Activated CD8-positive, alpha-beta memory T cell treated with anti-CD3 and anti-CD28 coated beads, Interleukin-2, amount 50 U/mL, for 1 hour (primary cell): Measurements from ENCODE around the gene CCDC85A.

Experiments used
- DNase-seq: peaks from one replicate; pipeline ENCODE4 v3.0.0-alpha.2; 2020; ENCODE audit errors: extremely low read depth

The CCDC85A gene

GRCh38 chr2:56240210-56240609, 56.4 kb downstream of the CCDC85A start:
- DNase-seq: no peak

GRCh38 chr2:56244506-56244905, 60.7 kb downstream of the CCDC85A start:
- no peak for DNase-seq

- DNase-seq: no peak
Observed at GRCh38 chr2:56244911-56245530, 61.2 kb downstream of the CCDC85A start.

- no peak for DNase-seq
Observed at GRCh38 chr2:56248965-56249742, 65.4 kb downstream of the CCDC85A start.

GRCh38 chr2:56250153-56250729, 66.5 kb downstream of the CCDC85A start:
- DNase-seq: no peak

GRCh38 chr2:56260415-56260814, 76.6 kb downstream of the CCDC85A start:
- no peak for DNase-seq

- DNase-seq: no peak
Observed at GRCh38 chr2:56262241-56262640, 78.5 kb downstream of the CCDC85A start.

GRCh38 chr2:56263876-56264275, 80.1 kb downstream of the CCDC85A start:
- no peak for DNase-seq

GRCh38 chr2:56266761-56267414, 83.1 kb downstream of the CCDC85A start:
- DNase-seq: no peak

- DNase-seq: no peak
Observed at GRCh38 chr2:56267415-56267788, 83.6 kb downstream of the CCDC85A start.

- DNase-seq: no peak
Observed at GRCh38 chr2:56268856-56269255, 85.1 kb downstream of the CCDC85A start.

- no peak for DNase-seq
Observed at GRCh38 chr2:56271275-56271674, 87.5 kb downstream of the CCDC85A start.

- no peak for DNase-seq
Observed at GRCh38 chr2:56285224-56285623, 101.4 kb downstream of the CCDC85A start.

GRCh38 chr2:56286936-56287335, 103.1 kb downstream of the CCDC85A start:
- no peak for DNase-seq

- DNase-seq: no peak
Observed at GRCh38 chr2:56287508-56287907, 103.7 kb downstream of the CCDC85A start.

GRCh38 chr2:56287974-56288373, 104.2 kb downstream of the CCDC85A start:
- no peak for DNase-seq

GRCh38 chr2:56288838-56289580, 105.2 kb downstream of the CCDC85A start:
- no peak for DNase-seq

- DNase-seq: no peak
Observed at GRCh38 chr2:56291711-56292110, 107.9 kb downstream of the CCDC85A start.

- no peak for DNase-seq
Observed at GRCh38 chr2:56292951-56293350, 109.2 kb downstream of the CCDC85A start.

- no peak for DNase-seq
Observed at GRCh38 chr2:56295666-56296065, 111.9 kb downstream of the CCDC85A start.

- DNase-seq: no peak
Observed at GRCh38 chr2:56297671-56298070, 113.9 kb downstream of the CCDC85A start.

- DNase-seq: no peak
Observed at GRCh38 chr2:56299171-56299691, 115.4 kb downstream of the CCDC85A start.
